Measurements from ENCODE around the gene COL1A1.

COL1A1 gene

GRCh38 chr17:50187751-50188530 lies 13.5 kb downstream of the COL1A1 start:
- H3K27ac ChIP-seq (ENCODE audit: low read depth, low read length, poor library complexity, severe bottlenecking), result no peak overlapping the region
- H3K4me1 ChIP-seq (ENCODE audit: insufficient read depth, low read length, severe bottlenecking), result peaks cover 9% of the 10 kb centered on the region

GRCh38 chr17:50187394-50187725 lies 14.1 kb downstream of the COL1A1 start:
- H3K4me1 ChIP-seq (ENCODE audit: insufficient read depth, low read length, severe bottlenecking), result peaks cover 9% of the 10 kb centered on the region
- peaks cover 14% of the 10 kb centered on the region for H3K27me3 ChIP-seq (ENCODE audit: insufficient read depth, low read length)
- no peaks in the 10 kb centered on the region for H3K36me3 ChIP-seq (ENCODE audit: insufficient read depth, low read length)
- no peak overlapping the region for H3K9ac ChIP-seq (ENCODE audit: low read length)
- H3K79me2 ChIP-seq (ENCODE audit: insufficient read depth, low read length), result no peaks in the 10 kb centered on the region
- no peaks in the 10 kb centered on the region for H3K9me3 ChIP-seq (ENCODE audit: low read length)
- TF ChIP-seq EZH2 (IDR thresholded peaks at IDR 0.05; ENCODE audit: borderline replicate concordance, low read length), result no peak
- TF ChIP-seq CTCF (IDR thresholded peaks at IDR 0.05; ENCODE audit: low read length), result no peak
- no peak overlapping the region for H2AFZ ChIP-seq (ENCODE audit: low read length)
- no peak overlapping the region for H3K4me3 ChIP-seq (ENCODE audit: low read depth, low read length, poor library complexity, severe bottlenecking)
- no peaks in the 10 kb centered on the region for H4K20me1 ChIP-seq (ENCODE audit: insufficient read depth, low read length)
- no peaks in the 10 kb centered on the region for H3K9me2 ChIP-seq (ENCODE audit: low read depth, low read length)
- H3F3A ChIP-seq (ENCODE audit: insufficient read depth, low read length), result no peaks in the 10 kb centered on the region
- no peak overlapping the region for H3K27ac ChIP-seq (ENCODE audit: low read depth, low read length, poor library complexity, severe bottlenecking)
- H3K4me2 ChIP-seq (ENCODE audit: low read length), result no peak overlapping the region

More at GRCh38 chr17:50187751-50188530, 13.5 kb downstream of the COL1A1 start:
- no peaks in the 10 kb centered on the region for H3K79me2 ChIP-seq (ENCODE audit: insufficient read depth, low read length)
- peaks cover 14% of the 10 kb centered on the region for H3K27me3 ChIP-seq (ENCODE audit: insufficient read depth, low read length)
- H3K4me3 ChIP-seq (ENCODE audit: low read depth, low read length, poor library complexity, severe bottlenecking), result no peak overlapping the region
- no peak overlapping the region for H3K4me2 ChIP-seq (ENCODE audit: low read length)
- no peaks in the 10 kb centered on the region for H3K9me3 ChIP-seq (ENCODE audit: low read length)
- TF ChIP-seq EZH2 (IDR thresholded peaks at IDR 0.05; ENCODE audit: borderline replicate concordance, low read length) (no peak), CTCF (IDR thresholded peaks at IDR 0.05; ENCODE audit: low read length) (no peak)
- no peak overlapping the region for H2AFZ ChIP-seq (ENCODE audit: low read length)
- H3K9ac ChIP-seq (ENCODE audit: low read length), result no peak overlapping the region
- H4K20me1 ChIP-seq (ENCODE audit: insufficient read depth, low read length), result no peaks in the 10 kb centered on the region
- H3K36me3 ChIP-seq (ENCODE audit: insufficient read depth, low read length), result no peaks in the 10 kb centered on the region
- H3F3A ChIP-seq (ENCODE audit: insufficient read depth, low read length), result no peaks in the 10 kb centered on the region
- no peaks in the 10 kb centered on the region for H3K9me2 ChIP-seq (ENCODE audit: low read depth, low read length)

- Histone ChIP-seq H3K4me2 (ENCODE audit: low read length) (no peak overlapping the region), H3K79me2 (ENCODE audit: insufficient read depth, low read length) (no peaks in the 10 kb centered on the region), H3K9me2 (ENCODE audit: low read depth, low read length) (no peaks in the 10 kb centered on the region), H3K9ac (ENCODE audit: low read length) (no peak overlapping the region), H3K27me3 (ENCODE audit: insufficient read depth, low read length) (peaks cover 14% of the 10 kb centered on the region), H3K36me3 (ENCODE audit: insufficient read depth, low read length) (no peaks in the 10 kb centered on the region), H2AFZ (ENCODE audit: low read length) (no peak overlapping the region), H3K27ac (ENCODE audit: low read depth, low read length, poor library complexity, severe bottlenecking) (no peak overlapping the region), H3K4me1 (ENCODE audit: insufficient read depth, low read length, severe bottlenecking) (peaks cover 9% of the 10 kb centered on the region), H3F3A (ENCODE audit: insufficient read depth, low read length) (no peaks in the 10 kb centered on the region), H3K9me3 (ENCODE audit: low read length) (no peaks in the 10 kb centered on the region), H4K20me1 (ENCODE audit: insufficient read depth, low read length) (no peaks in the 10 kb centered on the region), H3K4me3 (ENCODE audit: low read depth, low read length, poor library complexity, severe bottlenecking) (no peak overlapping the region)
- TF ChIP-seq CTCF (IDR thresholded peaks at IDR 0.05; ENCODE audit: low read length), result no peak
- no peak for TF ChIP-seq EZH2 (IDR thresholded peaks at IDR 0.05; ENCODE audit: borderline replicate concordance, low read length)
Measured at GRCh38 chr17:50186661-50187393, 14.6 kb downstream of the COL1A1 start.

All from OCI-LY1 (cell line).